ENCODE data around the gene STAT6.
A peak's percentile ranks its signal among the peaks of the same experiment; 100 is the strongest.
"Not testable (repeated sequence)": the region's sequence is repeated elsewhere in the genome, so short reads cannot be mapped to it uniquely, and the experiment has no call there.

Gene STAT6

DNA sequence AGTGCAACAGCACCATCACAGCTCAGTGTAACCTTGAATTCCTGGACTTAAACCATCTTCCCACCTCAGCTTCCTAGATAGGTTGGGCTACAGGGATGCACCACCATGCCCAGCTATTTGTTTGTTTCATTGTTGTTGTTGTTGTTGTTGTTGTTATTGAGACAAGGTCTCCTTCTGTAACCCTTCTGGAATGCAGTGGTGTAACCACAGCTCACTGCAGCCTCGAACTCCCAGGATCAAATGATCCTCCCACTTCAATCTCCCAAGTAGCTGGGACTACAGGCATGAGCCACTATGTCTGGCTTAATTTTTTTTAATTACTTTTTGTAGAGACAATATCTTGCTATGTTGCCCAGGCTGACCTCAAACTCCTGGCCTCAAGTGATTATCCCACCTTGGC lies 31.3 kb downstream of the STAT6 start:
- no peak overlapping the region for H3K27ac ChIP-seq (ENCODE audit: low read depth, low read length)
- H3K4me2 ChIP-seq (ENCODE audit: low read depth, low read length, poor library complexity, severe bottlenecking): peak overlapping the region; percentile 93
- H3K79me2 ChIP-seq (ENCODE audit: insufficient read depth, low read length): peaks cover 25% of the 10 kb centered on the region
- H3K4me3 ChIP-seq (ENCODE audit: insufficient read depth, low read length, poor library complexity, severe bottlenecking): no peak overlapping the region
- H3K27me3 ChIP-seq (ENCODE audit: low read length): no peaks in the 10 kb centered on the region
- TF ChIP-seq EZH2phosphoT487 (conservative IDR thresholded peaks at IDR 0.05; ENCODE audit: low read length) (no peak), CTCF (IDR thresholded peaks at IDR 0.05; ENCODE audit: insufficient read depth, low read length, poor library complexity, severe bottlenecking) (no peak)
- H3K36me3 ChIP-seq (ENCODE audit: low read length): peaks cover 2% of the 10 kb centered on the region; the same call in 1 of the 2 replicates
- no peaks in the 10 kb centered on the region for H3K9me3 ChIP-seq (ENCODE audit: insufficient read depth, low read length)
- no peaks in the 10 kb centered on the region for H3K9me2 ChIP-seq (replicated peaks; ENCODE audit: insufficient read depth, low read length)
- no peaks in the 10 kb centered on the region for H4K20me1 ChIP-seq (ENCODE audit: low read depth, low read length)
- no peak overlapping the region for H2AFZ ChIP-seq (ENCODE audit: low read depth, low read length, severe bottlenecking)
- H3K9ac ChIP-seq (ENCODE audit: low read length): peak overlapping the region; percentile 50
- H3F3A ChIP-seq (ENCODE audit: insufficient read depth): peaks cover 4% of the 10 kb centered on the region; the same call in 1 of the 2 replicates

DNA sequence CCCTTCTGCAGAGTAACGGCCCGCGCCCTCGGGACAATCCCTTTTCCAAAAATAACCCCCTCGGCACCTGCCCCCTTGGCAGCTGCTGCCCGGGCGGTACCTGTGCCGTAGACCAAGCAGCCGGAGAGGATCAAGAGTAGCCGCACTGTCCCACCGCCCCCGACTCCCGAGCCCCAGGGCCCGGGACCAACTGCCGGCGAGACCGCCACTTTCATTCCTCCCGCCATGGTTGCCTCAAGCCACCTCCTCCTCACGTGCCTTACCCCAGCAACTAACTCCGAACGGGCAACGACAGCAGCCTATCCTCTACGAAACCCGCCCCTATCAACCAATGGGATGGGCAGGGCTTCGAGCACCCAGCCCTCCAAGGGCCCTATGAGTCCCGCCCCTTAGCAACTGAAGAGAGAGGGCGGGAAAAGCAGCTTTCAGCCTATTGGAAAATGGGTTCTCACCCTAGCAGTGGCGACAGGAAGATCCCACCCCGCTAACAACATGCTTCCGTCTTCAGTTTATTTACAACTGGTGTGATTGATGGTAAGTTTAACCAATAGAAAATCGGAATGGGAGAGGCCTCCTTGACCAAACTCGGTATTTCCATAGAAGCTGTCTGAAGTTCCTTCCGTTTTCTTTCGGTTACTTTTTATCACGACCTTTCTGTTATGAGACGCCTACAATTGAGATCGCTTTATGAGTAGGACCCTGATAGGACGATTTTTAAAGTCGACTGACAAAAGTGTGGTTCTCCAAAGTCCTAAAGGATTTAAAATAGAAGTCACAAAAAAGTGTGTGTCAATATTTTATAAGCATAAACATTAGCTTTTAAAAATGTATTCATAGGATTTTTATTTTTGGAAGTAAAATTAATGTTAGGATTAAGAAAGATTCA lies 32.4 kb downstream of the STAT6 start, which contains the start of gene NEMP1:
NEMP1 (minus strand) TSS at position 273 of the 886 bp plus-strand sequence; CDS start at position 227, 46 bp downstream.
- H3K4me3 ChIP-seq (ENCODE audit: insufficient read depth, low read length, poor library complexity, severe bottlenecking): peak within 1 kb of the TSS; percentile 86
- peak within 1 kb of the TSS; percentile 52 for H2AFZ ChIP-seq (ENCODE audit: low read depth, low read length, severe bottlenecking)
- H3K27me3 ChIP-seq (ENCODE audit: low read length): no peaks in the 10 kb centered on the region
- H4K20me1 ChIP-seq (ENCODE audit: low read depth, low read length): no peaks in the 10 kb centered on the region
- H3F3A ChIP-seq (ENCODE audit: insufficient read depth): peaks cover 3% of the 10 kb centered on the region; the same call in 1 of the 2 replicates
- peaks cover 36% of the 10 kb centered on the region for H3K79me2 ChIP-seq (ENCODE audit: insufficient read depth, low read length)
- H3K36me3 ChIP-seq (ENCODE audit: low read length): peaks cover 2% of the 10 kb centered on the region; the same call in 1 of the 2 replicates
- H3K9ac ChIP-seq (ENCODE audit: low read length): peak within 1 kb of the TSS; percentile 96
- H3K9me3 ChIP-seq (ENCODE audit: insufficient read depth, low read length): no peaks in the 10 kb centered on the region
- no peaks in the 10 kb centered on the region for H3K9me2 ChIP-seq (replicated peaks; ENCODE audit: insufficient read depth, low read length)
- H3K4me2 ChIP-seq (ENCODE audit: low read depth, low read length, poor library complexity, severe bottlenecking): peak within 1 kb of the TSS; percentile 96
- TF ChIP-seq CTCF (IDR thresholded peaks at IDR 0.05; ENCODE audit: insufficient read depth, low read length, poor library complexity, severe bottlenecking) (no peak), EZH2phosphoT487 (conservative IDR thresholded peaks at IDR 0.05; ENCODE audit: low read length) (no peak)
- peak within 1 kb of the TSS; percentile 87 for H3K27ac ChIP-seq (ENCODE audit: low read depth, low read length)

GRCh38 chr12:57073566-57074450 lies 37.4 kb downstream of the STAT6 start:
- not testable (repeated sequence) for H3K9me3 ChIP-seq (ENCODE audit: insufficient read depth, low read length); H3K9ac ChIP-seq (ENCODE audit: low read length); H3K27me3 ChIP-seq (ENCODE audit: low read length); H3K4me3 ChIP-seq (ENCODE audit: insufficient read depth, low read length, poor library complexity, severe bottlenecking); H3K9me2 ChIP-seq (replicated peaks; ENCODE audit: insufficient read depth, low read length); H2AFZ ChIP-seq (ENCODE audit: low read depth, low read length, severe bottlenecking); H4K20me1 ChIP-seq (ENCODE audit: low read depth, low read length)
- peak overlapping the region; percentile 12; the same call in 1 of the 2 replicates for H3K27ac ChIP-seq (ENCODE audit: low read depth, low read length)
- H3K4me2 ChIP-seq (ENCODE audit: low read depth, low read length, poor library complexity, severe bottlenecking): peak overlapping the region; percentile 11
- peaks cover 25% of the 10 kb centered on the region for H3F3A ChIP-seq (ENCODE audit: insufficient read depth)
- H3K36me3 ChIP-seq (ENCODE audit: low read length): peaks cover 27% of the 10 kb centered on the region
- peaks cover 51% of the 10 kb centered on the region for H3K79me2 ChIP-seq (ENCODE audit: insufficient read depth, low read length)

Measured in SU-DHL-6 (cell line).